Measurements from ENCODE around the gene DDR2. TPM values are rescaled to one million over a fixed set of nuclear protein-coding genes. Genes with fewer than 3 reads are reported as not detected.
"Not testable (repeated sequence)": the region's sequence is repeated elsewhere in the genome, so short reads cannot be mapped to it uniquely, and the experiment has no call there.

The DDR2 gene
- polyA plus RNA-seq (2012; ENCODE audit: insufficient read depth, insufficient read length, low read depth), result 88.3 TPM

DNA sequence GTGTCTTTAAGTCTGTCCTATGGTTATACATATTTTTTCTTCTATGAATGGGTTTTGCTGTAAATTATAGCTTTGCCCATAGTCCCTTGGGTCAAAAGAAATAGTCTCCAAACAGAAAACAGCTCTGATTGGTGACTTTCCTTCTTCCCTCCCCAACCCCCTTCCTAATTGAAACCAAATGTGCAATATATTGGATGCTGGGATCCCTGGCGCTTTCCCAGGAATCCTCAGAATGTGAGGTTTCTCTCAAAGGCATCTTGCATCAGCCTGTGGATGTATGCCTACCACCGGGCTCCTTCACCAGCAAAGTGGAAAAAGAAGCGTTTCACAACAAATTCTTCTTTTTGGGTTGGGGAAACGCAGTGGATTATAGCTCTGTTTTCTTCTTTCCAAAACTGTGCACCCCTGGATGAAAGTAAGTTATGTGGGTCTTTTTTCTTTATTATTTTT, at the start of gene DDR2:
Gene DDR2 (plus strand): TSS at position 248 of the 450 bp plus-strand sequence. CDS start 86,600 bp downstream, outside the sequence.
- no peaks in the 10 kb centered on the region for H3K36me3 ChIP-seq
- peak; percentile 81 for DNase-seq
- H3K4me1 ChIP-seq, result peaks cover 30% of the 10 kb centered on the region
- H3K4me3 ChIP-seq (ENCODE audit: low read depth, low read length), result peak within 1 kb of the TSS; percentile 94
- H3K27me3 ChIP-seq, result no peaks in the 10 kb centered on the region
- H3K9me3 ChIP-seq, result no peaks in the 10 kb centered on the region
- TF ChIP-seq, protein P1, sequence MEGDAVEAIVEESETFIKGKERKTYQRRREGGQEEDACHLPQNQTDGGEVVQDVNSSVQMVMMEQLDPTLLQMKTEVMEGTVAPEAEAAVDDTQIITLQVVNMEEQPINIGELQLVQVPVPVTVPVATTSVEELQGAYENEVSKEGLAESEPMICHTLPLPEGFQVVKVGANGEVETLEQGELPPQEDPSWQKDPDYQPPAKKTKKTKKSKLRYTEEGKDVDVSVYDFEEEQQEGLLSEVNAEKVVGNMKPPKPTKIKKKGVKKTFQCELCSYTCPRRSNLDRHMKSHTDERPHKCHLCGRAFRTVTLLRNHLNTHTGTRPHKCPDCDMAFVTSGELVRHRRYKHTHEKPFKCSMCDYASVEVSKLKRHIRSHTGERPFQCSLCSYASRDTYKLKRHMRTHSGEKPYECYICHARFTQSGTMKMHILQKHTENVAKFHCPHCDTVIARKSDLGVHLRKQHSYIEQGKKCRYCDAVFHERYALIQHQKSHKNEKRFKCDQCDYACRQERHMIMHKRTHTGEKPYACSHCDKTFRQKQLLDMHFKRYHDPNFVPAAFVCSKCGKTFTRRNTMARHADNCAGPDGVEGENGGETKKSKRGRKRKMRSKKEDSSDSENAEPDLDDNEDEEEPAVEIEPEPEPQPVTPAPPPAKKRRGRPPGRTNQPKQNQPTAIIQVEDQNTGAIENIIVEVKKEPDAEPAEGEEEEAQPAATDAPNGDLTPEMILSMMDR (IDR thresholded peaks at IDR 0.05; ENCODE audit: low read depth, low read length), result no peak

DNA sequence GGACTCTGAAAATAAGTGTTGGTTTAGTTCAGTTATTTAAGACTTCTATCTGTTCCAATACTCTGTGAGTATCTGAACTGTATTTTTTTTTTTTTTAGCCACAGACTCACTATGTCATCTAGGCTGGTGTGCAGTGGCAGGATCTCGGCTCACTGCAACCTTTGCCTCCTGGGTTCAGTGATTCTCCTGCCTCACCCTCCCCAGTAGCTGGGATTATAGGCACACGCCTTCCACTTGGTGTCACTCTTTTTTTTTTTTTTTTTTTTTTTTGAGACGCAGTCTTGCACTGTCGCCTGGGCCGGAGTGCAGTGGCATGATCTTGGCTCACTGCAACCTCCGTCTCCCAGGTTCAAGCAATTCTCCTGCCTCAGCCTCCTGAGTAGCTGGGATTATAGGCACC, 49.4 kb upstream of the DDR2 start:
- not testable (repeated sequence) for DNase-seq, H3K9me3 ChIP-seq, H3K36me3 ChIP-seq

DNA sequence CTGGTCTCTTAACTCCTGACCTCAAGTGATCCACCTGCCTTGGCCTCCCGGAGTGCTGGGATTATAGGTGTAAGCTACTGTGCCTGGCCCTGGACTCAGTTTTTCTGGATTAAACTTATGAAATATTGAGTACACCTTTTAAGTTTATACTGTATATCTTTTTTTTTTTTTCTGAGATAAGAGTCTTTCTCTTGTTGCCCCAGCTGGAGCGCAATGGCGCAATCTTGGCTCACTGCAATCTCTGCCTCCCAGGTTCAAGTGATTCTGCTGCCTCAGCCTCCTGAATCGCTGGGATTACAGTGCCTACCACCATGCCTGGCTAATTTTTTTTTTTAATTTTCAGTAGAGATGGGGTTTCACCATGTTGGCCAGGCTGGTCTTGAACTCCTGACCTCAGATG, 47.2 kb upstream of the DDR2 start:
- not testable (repeated sequence) for H3K9me3 ChIP-seq; H3K4me3 ChIP-seq (ENCODE audit: low read depth, low read length); H3K27me3 ChIP-seq; DNase-seq; H3K4me1 ChIP-seq
- H3K36me3 ChIP-seq, result peaks cover 15% of the 10 kb centered on the region

More for the DNA sequence above, 49.4 kb upstream of the DDR2 start:
- H3K27me3 ChIP-seq; H3K4me3 ChIP-seq (ENCODE audit: low read depth, low read length); H3K4me1 ChIP-seq: not testable (repeated sequence)

DNA sequence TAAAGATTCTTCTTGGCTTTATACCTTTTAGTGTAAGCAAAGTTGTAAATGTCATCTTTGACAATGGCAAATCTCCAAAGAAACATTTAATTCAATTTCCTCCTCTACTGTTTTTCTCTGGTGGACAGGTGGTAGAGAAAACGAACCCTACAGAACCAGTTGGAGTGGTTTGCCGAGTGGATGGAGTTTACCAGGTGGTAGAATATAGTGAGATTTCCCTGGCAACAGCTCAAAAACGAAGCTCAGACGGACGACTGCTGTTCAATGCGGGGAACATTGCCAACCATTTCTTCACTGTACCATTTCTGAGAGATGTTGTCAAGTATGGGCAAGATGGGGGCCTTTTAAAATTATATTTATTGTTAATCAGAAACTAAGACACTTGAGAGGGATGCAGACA, 44.9 kb upstream of the DDR2 start:
- TF ChIP-seq, protein P1 (IDR thresholded peaks at IDR 0.05; ENCODE audit: low read depth, low read length), result no peak
- H3K4me3 ChIP-seq (ENCODE audit: low read depth, low read length), result no peak overlapping the region
- peaks cover 16% of the 10 kb centered on the region for H3K36me3 ChIP-seq
- H3K27me3 ChIP-seq, result no peaks in the 10 kb centered on the region
- no peak for DNase-seq
- no peaks in the 10 kb centered on the region for H3K9me3 ChIP-seq
- H3K4me1 ChIP-seq, result no peaks in the 10 kb centered on the region

DNA sequence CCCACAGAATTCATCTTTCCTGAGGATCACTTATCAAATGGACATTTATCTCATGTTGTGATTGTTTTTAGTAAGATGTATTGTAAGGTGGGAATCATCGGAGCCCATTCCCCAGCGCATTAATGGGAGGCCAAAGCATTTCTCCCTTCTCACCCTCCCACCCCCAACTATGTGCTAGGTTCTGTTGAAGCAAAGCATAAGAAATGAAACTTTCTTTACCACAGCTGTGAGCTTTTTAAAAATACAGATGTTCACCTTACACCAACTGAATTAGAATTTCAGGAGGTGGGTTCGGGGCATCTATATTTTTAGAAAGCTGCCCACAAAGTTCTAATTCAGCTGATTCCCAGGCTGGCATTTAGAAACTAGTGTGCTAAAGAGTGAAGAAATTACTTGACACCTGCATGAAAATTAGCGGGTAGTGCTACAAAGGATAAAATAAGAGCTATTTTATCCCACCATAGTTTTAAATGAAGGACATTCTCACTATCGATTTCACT, 44.5 kb upstream of the DDR2 start:
- H3K4me1 ChIP-seq, result no peaks in the 10 kb centered on the region
- H3K4me3 ChIP-seq (ENCODE audit: low read depth, low read length), result no peak overlapping the region
- TF ChIP-seq, protein P1 (IDR thresholded peaks at IDR 0.05; ENCODE audit: low read depth, low read length), result no peak
- no peaks in the 10 kb centered on the region for H3K27me3 ChIP-seq
- peaks cover 16% of the 10 kb centered on the region for H3K36me3 ChIP-seq
- no peak for DNase-seq
- no peaks in the 10 kb centered on the region for H3K9me3 ChIP-seq

DNA sequence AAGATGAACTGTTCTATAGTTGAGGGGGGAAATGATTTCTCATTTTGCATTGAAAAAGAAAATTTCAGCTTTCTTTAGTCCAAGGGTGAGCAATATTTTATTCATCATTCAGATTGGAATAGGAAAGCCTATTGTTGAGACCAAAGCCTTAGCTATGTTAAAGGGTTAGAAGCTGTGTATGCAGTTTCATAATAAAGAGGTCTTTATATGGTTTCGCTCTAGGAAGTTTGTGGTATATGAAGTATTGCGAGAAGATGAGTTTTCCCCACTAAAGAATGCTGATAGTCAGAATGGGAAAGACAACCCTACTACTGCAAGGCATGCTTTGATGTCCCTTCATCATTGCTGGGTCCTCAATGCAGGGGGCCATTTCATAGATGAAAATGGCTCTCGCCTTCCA, 42.2 kb upstream of the DDR2 start:
- H3K36me3 ChIP-seq, result peaks cover 16% of the 10 kb centered on the region
- no peaks in the 10 kb centered on the region for H3K9me3 ChIP-seq
- H3K4me1 ChIP-seq, result no peaks in the 10 kb centered on the region
- no peak overlapping the region for H3K4me3 ChIP-seq (ENCODE audit: low read depth, low read length)
- TF ChIP-seq, protein P1 (IDR thresholded peaks at IDR 0.05; ENCODE audit: low read depth, low read length), result no peak
- no peak for DNase-seq
- H3K27me3 ChIP-seq, result no peaks in the 10 kb centered on the region

DNA sequence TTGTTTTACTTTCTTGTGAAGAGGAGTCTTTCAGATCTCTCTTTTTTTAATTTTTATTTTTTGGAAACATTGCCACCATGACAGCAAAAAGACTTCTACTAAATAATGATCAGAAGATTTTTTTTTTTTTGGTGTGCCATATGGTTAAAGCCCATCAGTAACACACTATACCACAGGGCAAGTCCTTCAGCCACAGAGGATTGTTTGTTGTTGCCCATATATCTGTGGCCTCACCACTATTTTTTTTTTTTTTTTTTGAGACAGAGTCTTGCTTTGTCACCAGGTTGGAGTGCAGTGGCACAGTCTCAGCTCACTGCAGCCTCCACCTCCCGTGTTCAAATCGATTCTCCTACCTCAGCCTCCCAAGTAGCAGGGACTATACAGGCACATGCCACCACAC, 41.6 kb upstream of the DDR2 start:
- no peaks in the 10 kb centered on the region for H3K4me1 ChIP-seq
- no peaks in the 10 kb centered on the region for H3K27me3 ChIP-seq
- peaks cover 16% of the 10 kb centered on the region for H3K36me3 ChIP-seq
- TF ChIP-seq, protein P1 (IDR thresholded peaks at IDR 0.05; ENCODE audit: low read depth, low read length), result no peak
- no peak for DNase-seq
- no peak overlapping the region for H3K4me3 ChIP-seq (ENCODE audit: low read depth, low read length)
- no peaks in the 10 kb centered on the region for H3K9me3 ChIP-seq

Measured in BE2C (cell line).